ENCODE results near the gene SNX27.
A peak's percentile ranks its signal among the peaks of the same experiment; 100 is the strongest.
"Not testable (repeated sequence)": the region's sequence is repeated elsewhere in the genome, so short reads cannot be mapped to it uniquely, and the experiment has no call there.

The SNX27 gene

DNA sequence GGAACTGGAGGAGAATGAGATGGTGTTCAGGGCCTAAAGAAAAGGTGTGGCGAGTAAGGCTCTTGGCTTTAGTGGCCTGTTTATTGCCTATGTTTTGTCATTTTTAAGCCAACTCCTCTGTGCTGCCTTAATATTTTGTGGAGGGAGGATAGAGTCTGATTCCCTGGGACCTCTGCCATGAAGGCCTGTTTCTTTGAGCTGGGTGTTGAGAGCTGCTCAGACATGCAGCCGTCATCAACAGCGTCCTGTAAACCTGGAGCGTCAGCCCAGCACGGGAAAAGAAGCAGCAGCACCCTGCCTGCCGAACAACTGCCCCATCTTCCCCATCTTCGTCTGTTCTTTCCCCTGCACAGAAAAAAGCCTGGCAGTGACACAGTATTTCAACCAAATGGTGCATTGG is 27.1 kb upstream of the SNX27 start:
- Mint-ChIP-seq H3K9me3 (no peaks in the 10 kb centered on the region), H3K4me3 (no peak overlapping the region), H3K36me3 (ENCODE audit: low read depth) (no peaks in the 10 kb centered on the region), H3K27ac (no peak overlapping the region), H3K27me3 (no peaks in the 10 kb centered on the region), H3K4me1 (no peaks in the 10 kb centered on the region)
- ATAC-seq (no peak), DNase-seq (no peak)

DNA sequence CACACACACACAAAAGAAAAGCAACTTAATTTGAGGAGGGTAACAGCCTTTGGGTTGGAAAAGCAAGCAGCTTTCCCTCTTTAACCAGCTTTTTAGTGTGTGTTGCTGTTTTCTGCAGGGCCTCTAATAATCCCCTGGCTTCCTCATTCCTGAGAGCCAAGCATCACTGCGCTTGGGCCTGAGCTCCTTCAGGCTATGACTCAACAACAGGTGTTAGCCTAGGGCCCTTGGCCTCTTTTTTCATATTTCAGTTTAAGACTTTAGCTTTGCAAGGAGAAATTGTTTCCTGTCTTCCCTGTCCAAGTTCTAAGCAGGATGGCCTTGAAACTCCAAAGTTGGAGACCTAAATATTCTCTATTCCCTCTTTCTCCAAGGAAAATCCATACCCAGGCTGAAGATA is 26.2 kb upstream of the SNX27 start:
- Mint-ChIP-seq H3K36me3 (ENCODE audit: low read depth) (no peaks in the 10 kb centered on the region), H3K4me1 (no peaks in the 10 kb centered on the region), H3K27me3 (peaks cover 2% of the 10 kb centered on the region), H3K27ac (no peak overlapping the region), H3K9me3 (no peaks in the 10 kb centered on the region), H3K4me3 (no peak overlapping the region)
- ATAC-seq (no peak), DNase-seq (no peak)

DNA sequence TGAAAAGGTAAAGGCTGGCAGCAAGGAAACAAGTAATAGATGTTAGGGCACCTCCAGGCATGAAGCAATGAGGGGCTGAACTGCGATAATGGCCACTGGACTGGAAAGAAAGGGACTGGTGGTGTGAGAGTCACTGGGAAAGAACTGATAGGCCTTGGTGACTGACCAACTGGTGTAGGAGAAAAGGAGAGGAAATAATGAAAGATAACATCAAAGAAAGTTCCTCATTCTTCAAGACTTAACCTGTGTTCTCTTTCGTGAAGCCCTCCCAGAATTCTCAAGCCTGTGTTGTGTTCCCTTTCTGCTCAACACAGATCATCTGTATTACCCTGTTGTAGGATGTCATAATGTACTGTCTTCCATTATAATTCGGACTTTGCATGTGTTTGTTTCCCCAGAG is 20.9 kb upstream of the SNX27 start:
- peaks cover 6% of the 10 kb centered on the region for H3K4me1 Mint-ChIP-seq
- peaks cover 12% of the 10 kb centered on the region for H3K27me3 Mint-ChIP-seq
- no peaks in the 10 kb centered on the region for H3K9me3 Mint-ChIP-seq
- DNase-seq, result no peak
- ATAC-seq, result no peak
- H3K4me3 Mint-ChIP-seq, result no peak overlapping the region
- H3K36me3 Mint-ChIP-seq (ENCODE audit: low read depth), result no peaks in the 10 kb centered on the region
- H3K27ac Mint-ChIP-seq, result no peak overlapping the region

DNA sequence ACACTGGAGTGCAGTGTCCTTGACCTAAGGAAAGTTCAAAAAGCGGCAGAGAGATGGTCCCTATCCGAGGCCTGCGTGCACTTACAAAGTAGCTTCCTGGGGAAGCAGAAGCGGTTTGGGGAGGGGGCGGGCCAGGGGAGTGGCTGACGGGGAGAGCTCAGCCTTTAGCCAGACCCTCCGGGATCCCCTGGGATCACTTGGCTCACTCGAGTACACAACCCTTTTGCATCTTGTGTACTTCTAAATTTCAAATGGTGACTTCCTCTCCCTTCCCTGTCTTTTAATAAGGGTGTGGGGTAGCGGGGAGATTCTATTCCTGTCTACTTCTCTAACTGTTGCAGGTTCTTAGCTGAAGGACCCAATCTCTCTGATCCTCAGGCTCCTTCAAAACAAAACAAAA is 18.1 kb upstream of the SNX27 start:
- no peaks in the 10 kb centered on the region for H3K36me3 Mint-ChIP-seq (ENCODE audit: low read depth)
- H3K27me3 Mint-ChIP-seq, result peaks cover 12% of the 10 kb centered on the region
- H3K9me3 Mint-ChIP-seq, result no peaks in the 10 kb centered on the region
- ATAC-seq (no peak), DNase-seq (no peak)
- H3K4me3 Mint-ChIP-seq, result peak overlapping the region; percentile 19
- no peak overlapping the region for H3K27ac Mint-ChIP-seq
- peaks cover 6% of the 10 kb centered on the region for H3K4me1 Mint-ChIP-seq

DNA sequence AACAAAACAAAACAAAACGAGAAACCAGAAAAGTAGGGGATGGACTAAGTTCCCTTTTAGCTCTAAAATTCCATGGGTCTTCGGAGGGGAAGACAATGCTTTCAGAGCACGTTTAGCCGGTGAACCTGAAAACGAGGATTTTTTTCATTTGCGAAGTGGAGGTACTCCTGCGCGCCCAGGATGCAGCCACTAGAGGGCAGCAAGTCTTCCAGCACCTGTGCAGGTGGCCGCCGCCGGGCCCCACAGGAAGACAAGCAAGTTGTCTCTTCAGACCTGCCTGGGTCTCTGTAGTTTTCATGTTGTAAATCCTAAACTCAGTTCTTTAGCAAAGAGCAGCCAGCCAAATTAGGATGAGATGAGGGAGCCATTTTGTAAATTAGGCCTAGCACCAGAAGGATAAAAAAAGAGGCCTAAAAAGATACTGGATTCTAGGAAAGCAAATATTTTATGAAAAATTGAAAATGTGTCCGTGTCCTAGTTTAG is 17.7 kb upstream of the SNX27 start:
- DNase-seq (peak; percentile 86), ATAC-seq (peak; percentile 90)
- H3K9me3 Mint-ChIP-seq, result no peaks in the 10 kb centered on the region
- H3K36me3 Mint-ChIP-seq (ENCODE audit: low read depth), result no peaks in the 10 kb centered on the region
- H3K27ac Mint-ChIP-seq, result no peak overlapping the region
- H3K27me3 Mint-ChIP-seq, result peaks cover 12% of the 10 kb centered on the region
- peak overlapping the region; percentile 19 for H3K4me3 Mint-ChIP-seq
- peaks cover 6% of the 10 kb centered on the region for H3K4me1 Mint-ChIP-seq

DNA sequence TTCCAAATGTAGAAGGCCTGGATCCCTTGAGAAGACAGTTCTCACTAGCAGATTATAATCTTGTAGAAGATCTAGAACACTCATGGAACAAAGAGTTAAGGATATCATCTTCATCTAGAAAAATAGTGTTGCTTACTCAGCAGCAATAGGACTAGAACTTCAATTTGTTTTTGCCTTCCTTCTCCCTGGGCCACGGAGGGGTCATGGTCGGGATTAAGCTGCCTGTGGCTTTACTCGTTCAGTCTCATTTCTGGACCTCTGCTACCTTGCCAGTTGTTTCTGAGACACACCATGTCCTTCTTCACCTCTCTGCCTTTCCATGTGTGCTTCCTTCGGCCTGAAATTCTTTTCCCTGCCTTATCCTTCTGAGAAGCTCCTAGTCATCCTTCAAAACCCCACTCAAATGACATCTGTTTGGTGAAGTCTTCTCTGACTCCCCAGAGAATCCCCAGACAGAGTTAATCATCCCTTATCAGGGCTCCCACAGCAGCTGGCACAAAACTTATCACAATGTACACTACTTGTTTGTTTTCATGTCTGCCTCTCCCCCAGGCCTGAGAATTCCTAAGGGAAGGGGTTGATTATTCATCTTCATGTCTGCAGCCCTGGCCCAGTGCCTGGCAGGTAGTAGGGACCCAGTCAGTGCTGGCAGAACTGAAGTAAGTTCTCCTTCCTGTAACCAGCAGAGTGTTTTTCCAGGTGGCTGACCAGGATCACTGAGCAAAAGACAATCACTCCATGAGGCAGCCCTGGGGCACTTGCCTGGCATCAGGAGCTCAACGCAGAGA is 15.5 kb upstream of the SNX27 start:
- no peak for ATAC-seq

DNA sequence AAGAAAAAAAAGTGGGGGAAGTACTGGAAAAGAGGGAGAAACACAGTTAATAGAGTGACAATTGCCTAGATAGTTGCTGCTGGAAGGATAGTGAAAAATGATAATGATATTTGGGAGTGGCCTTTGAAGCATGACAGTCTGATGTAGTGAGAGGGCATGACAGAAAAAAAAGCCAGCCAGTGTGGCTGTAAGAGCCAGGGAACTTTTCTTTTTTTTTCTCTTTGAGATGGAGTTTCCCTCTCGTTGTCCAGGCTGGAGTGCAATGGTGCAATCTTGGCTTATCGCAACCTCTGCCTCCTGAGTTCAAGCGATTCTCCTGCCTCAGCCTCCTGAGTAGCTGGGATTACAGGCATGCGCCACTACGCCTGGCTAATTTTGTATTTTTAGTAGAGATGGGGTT is 9.3 kb upstream of the SNX27 start:
- not testable (repeated sequence) for H3K4me3 Mint-ChIP-seq, H3K27ac Mint-ChIP-seq

More for the DNA sequence above, 15.5 kb upstream of the SNX27 start:
- no peaks in the 10 kb centered on the region for H3K36me3 Mint-ChIP-seq (ENCODE audit: low read depth)
- H3K27ac Mint-ChIP-seq, result no peak overlapping the region
- peaks cover 6% of the 10 kb centered on the region for H3K4me1 Mint-ChIP-seq
- DNase-seq, result no peak
- H3K9me3 Mint-ChIP-seq, result no peaks in the 10 kb centered on the region
- H3K4me3 Mint-ChIP-seq, result no peak overlapping the region
- H3K27me3 Mint-ChIP-seq, result peaks cover 10% of the 10 kb centered on the region

DNA sequence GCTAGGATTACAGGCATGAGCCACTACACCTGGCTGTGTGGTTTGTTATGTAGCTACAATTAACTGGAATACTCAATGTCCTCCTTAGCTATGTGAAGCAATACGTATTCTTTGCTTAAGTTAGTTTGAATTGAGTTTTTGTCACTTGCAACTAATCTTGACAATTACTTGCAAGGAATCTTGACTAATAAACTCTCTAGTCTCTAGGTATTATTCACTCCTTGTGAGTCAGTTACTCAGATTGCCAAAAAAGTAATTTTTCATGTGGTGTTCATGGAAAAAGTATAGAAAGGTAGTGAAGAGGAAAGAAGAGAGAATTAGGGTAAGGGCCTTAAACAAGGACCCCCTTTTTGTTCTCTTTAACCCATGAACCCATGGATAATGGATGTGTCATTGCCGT is 7.6 kb upstream of the SNX27 start:
- ATAC-seq (no peak), DNase-seq (no peak)
- no peak overlapping the region for H3K4me3 Mint-ChIP-seq
- peaks cover 14% of the 10 kb centered on the region for H3K27me3 Mint-ChIP-seq
- H3K27ac Mint-ChIP-seq, result no peak overlapping the region
- no peaks in the 10 kb centered on the region for H3K36me3 Mint-ChIP-seq (ENCODE audit: low read depth)
- H3K4me1 Mint-ChIP-seq, result no peaks in the 10 kb centered on the region
- no peaks in the 10 kb centered on the region for H3K9me3 Mint-ChIP-seq

More for the DNA sequence above, 9.3 kb upstream of the SNX27 start:
- DNase-seq; ATAC-seq; H3K36me3 Mint-ChIP-seq (ENCODE audit: low read depth); H3K9me3 Mint-ChIP-seq; H3K4me1 Mint-ChIP-seq; H3K27me3 Mint-ChIP-seq: not testable (repeated sequence)

DNA sequence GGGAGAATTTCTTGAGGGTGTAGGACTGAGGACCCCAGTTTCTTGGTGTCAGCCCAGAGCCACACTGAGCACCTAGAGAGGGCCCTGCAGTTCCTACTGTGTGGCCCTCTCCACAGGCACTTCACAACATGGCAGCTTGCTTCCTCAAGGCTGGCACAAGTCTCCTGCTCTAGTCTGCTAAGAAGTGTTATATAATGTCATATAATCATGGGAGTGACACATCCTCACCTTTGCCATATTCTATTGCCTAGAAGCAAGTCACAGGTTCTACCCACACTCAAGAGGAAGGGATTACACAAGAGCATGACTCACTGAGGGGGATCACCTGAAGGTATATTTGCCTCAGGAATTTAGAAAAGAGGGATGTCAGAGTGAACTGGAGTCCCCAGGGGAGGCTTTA is 5.5 kb upstream of the SNX27 start:
- no peak overlapping the region for H3K27ac Mint-ChIP-seq
- peak; percentile 69 for ATAC-seq

DNA sequence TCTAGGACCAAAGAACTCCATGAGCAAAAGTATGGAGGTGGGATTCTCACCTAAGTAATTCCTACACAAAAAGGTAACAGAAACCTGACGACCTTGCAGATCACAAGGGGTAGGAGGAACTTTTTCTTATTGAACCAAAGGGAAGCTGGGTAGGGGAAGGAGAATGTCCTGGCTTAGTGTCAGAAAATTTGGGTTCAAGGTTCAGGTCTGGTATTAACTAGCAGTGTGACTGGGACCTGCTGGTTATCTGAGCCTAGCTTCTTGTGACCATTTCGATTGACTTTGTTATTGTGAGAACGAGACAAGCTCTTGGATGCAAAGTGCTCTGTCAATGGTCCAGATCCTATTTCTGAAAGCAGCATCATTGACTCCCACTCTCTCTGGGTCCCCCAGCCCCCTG is 5.0 kb upstream of the SNX27 start:
- DNase-seq (no peak), ATAC-seq (no peak)
- H3K36me3 Mint-ChIP-seq (ENCODE audit: low read depth), result no peaks in the 10 kb centered on the region
- H3K9me3 Mint-ChIP-seq, result no peaks in the 10 kb centered on the region
- H3K27ac Mint-ChIP-seq, result no peak overlapping the region
- H3K27me3 Mint-ChIP-seq, result peaks cover 16% of the 10 kb centered on the region
- H3K4me1 Mint-ChIP-seq, result peaks cover 7% of the 10 kb centered on the region
- H3K4me3 Mint-ChIP-seq, result no peak overlapping the region

More for the DNA sequence above, 5.5 kb upstream of the SNX27 start:
- Mint-ChIP-seq H3K9me3 (no peaks in the 10 kb centered on the region), H3K4me1 (peaks cover 3% of the 10 kb centered on the region), H3K4me3 (no peak overlapping the region), H3K36me3 (ENCODE audit: low read depth) (no peaks in the 10 kb centered on the region), H3K27me3 (peaks cover 16% of the 10 kb centered on the region)
- no peak for DNase-seq

DNA sequence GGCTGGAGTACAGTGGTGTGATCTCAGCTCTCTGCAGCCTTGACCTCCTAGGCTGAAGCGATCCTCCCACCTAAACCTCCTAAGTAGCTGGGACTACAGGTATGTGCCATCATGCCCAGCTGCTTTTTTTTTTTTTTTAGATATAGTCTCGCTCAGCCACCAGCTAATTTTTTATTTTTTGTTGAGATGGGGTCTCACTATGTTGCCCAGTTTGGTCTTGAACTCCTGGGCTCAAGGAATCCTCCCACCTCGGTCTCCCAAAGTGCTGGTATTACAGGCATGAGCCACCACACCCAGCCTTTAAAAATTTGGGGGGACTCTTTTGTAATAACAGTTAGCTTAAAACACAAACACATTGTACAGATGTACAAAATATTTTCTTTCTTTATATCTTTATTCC is 1.7 kb upstream of the SNX27 start:
- DNase-seq (no peak), ATAC-seq (no peak)
- Mint-ChIP-seq H3K4me1 (peaks cover 31% of the 10 kb centered on the region), H3K4me3 (no peak overlapping the region), H3K27ac (no peak overlapping the region), H3K9me3 (no peaks in the 10 kb centered on the region), H3K27me3 (peaks cover 13% of the 10 kb centered on the region), H3K36me3 (ENCODE audit: low read depth) (peaks cover 2% of the 10 kb centered on the region)

DNA sequence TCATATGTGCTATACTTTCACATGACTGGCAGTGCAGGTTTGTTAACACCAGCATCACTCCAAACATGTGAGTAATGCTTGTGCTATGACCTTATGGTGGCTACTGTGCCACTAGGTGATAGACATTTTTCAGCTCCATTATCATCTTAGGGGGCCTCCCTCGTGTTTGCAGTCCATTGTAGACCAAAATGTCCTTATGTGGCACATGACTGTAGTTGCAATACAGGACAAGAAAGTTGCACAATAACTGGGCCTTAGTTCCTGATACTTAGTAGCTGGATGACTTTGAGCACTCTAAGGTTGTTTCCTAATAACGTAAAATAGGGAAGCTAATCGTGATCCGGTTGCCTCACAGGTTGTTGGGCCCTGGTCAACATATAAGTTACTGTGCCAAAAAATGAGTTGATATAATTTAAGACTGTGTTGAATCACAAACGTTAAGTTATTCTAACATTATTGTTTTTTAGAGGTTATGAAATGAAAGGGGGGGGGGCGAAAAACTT is 511 bp upstream of the SNX27 start:
- no peaks in the 10 kb centered on the region for H3K9me3 Mint-ChIP-seq
- peak overlapping the region; percentile 75 for H3K27ac Mint-ChIP-seq
- H3K36me3 Mint-ChIP-seq (ENCODE audit: low read depth), result peaks cover 3% of the 10 kb centered on the region
- peak overlapping the region; percentile 91 for H3K4me3 Mint-ChIP-seq
- peaks cover 11% of the 10 kb centered on the region for H3K27me3 Mint-ChIP-seq
- ATAC-seq (no peak), DNase-seq (peak; percentile 7)
- H3K4me1 Mint-ChIP-seq, result peaks cover 43% of the 10 kb centered on the region

DNA sequence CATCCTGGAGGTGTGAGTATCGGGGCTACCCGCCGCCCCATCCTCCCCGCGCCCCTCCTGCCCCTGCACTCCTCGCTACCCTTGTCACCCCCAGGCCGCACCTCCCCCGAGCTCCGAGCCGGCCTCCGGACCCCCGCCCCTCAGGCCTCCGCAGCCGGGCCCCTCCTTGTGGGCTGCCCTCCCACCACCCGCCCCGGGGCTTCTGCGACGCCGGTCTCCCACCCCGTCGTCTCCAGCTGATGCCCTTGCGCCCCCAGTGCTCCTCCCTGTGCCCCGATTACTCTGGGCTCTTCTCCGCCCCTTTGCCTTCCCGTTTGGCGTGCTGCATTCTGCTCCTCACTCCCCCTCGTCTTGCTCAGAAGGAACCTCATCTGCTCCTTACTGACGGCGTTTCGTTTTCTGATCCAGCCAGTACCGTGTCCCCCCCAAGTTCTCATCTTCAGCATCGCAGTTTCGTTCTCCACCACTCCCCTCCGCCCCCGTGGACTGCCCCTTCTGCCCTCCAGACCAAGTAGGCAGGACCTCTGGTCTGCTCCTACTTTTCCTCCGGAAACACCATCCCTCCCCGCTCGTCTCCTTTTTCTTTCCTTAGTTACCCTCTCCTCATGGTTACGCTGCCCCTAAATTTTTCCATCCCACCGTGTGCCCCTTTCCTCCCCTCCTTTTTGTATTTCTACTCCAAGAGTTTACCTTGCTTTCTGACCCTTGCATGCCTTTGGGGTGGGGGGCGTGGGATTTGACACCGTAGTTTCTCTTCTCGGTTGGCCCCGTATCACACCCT is 841 bp downstream of the SNX27 start:
- peaks cover 51% of the 10 kb centered on the region for H3K4me1 Mint-ChIP-seq
- peak overlapping the region; percentile 91 for H3K27ac Mint-ChIP-seq
- no peaks in the 10 kb centered on the region for H3K9me3 Mint-ChIP-seq
- peaks cover 7% of the 10 kb centered on the region for H3K27me3 Mint-ChIP-seq
- DNase-seq (peak; percentile 32), ATAC-seq (no peak)
- H3K4me3 Mint-ChIP-seq, result peak overlapping the region; percentile 91
- peaks cover 3% of the 10 kb centered on the region for H3K36me3 Mint-ChIP-seq (ENCODE audit: low read depth)

DNA sequence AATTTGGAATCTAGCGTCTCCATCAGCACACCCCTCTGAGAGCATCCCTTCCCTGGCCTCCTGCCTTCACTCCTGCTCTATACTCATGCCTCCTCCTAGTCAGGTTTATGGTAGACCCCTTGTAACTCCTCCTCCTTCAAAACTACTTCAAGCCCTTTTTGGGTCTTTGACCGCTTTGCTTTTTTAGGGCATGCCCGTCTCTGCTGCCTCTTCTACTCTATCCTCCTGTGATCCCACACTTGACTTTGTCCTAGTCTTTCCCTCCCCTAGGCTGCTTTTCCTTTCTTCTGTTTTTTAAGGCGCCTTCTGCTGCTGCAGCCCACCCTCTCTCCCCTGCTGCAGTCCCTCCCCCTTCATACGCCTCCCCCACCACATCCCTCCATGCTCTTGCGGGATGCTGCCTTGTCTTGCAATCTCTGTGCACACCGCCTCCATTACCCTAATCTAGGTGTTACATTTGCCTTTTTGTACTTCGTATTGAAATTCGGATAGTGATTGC is 1.5 kb downstream of the SNX27 start:
- Mint-ChIP-seq H3K9me3 (no peaks in the 10 kb centered on the region), H3K4me3 (peak overlapping the region; percentile 91), H3K27me3 (peaks cover 3% of the 10 kb centered on the region), H3K27ac (peak overlapping the region; percentile 91), H3K36me3 (ENCODE audit: low read depth) (peaks cover 4% of the 10 kb centered on the region), H3K4me1 (peaks cover 52% of the 10 kb centered on the region)
- ATAC-seq, result no peak
- peak; percentile 3 for DNase-seq

Data from activated naive CD8-positive, alpha-beta T cell treated with anti-CD3 and anti-CD28 coated beads, Interleukin-2, amount 50 U/mL, for 24 hours (primary cell).